Posterior cingulate gyrus (tissue), 11 donors: Measurements from ENCODE around the gene KRT86.
"Not testable (repeated sequence)": the region's sequence is repeated elsewhere in the genome, so short reads cannot be mapped to it uniquely, and the experiment has no call there.

ENCODE experiments used
- DNase-seq, 10 donors: peaks; one replicate each; pipeline versions ENCODE4 v3.0.0 to v3.0.0-alpha.2; 2020 to 2021; ENCODE audit warnings: mixed read lengths in 3 of 10
- intact Hi-C: fragments of 100-400 bp; cut with DNase I; formaldehyde crosslinking; loops from one replicate; pipeline ENCODE4 v1.15.1; 2023

The KRT86 gene

DNA sequence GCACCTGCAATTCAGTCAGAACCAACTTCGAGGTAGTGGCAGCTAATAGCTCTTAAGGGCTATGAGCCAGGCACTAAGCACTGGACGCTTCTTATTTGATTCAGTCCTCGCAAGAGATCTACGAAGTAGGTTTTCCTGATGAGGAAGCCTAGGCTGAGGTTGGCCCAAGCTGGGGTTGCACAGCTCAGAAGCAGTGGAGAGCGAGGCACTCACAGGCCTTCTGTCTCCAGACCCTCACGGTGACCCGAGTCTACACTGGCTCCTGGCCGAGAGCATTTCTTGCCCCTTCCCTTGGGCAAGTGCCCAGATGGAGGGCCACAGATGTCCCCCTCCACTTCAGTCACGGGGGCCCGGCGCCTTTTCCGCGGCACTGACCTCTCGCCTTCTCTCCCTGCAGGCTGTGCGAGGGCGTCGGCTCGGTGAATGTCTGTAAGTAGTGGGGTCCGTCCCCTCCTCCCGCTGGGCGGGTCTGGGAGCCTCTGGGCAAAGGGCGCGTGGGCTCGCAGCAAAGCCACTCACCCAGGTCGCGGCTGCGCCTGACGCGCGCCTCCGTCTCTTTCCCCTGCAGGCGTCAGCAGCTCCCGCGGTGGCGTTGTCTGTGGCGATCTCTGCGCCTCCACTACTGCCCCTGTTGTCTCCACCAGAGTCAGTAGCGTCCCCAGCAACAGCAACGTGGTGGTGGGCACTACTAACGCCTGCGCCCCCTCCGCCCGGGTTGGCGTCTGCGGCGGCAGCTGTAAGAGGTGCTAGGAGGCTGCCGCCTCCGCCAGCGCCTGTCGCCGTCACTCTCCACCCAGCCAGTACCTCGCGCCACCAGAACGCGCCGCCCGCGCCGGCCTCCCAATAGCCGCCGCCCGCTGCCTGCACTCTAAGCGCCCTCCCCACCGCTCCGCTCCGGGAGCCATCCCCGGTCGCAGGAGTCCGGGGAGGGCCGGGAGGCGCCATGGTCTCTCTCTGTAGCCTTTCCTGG lies 33.7 kb downstream of the KRT86 start:
- intact Hi-C loops = no loop called here

GRCh38 chr12:52308806-52309425 lies 34.5 kb downstream of the KRT86 start:
- intact Hi-C loops = no loop called here
- DNase-seq = peak in 2 of 10 donors; percentile 41 to 80

More for the DNA sequence above, 33.7 kb downstream of the KRT86 start:
- peak; percentile 53 to 96 (median 80) for DNase-seq

DNA sequence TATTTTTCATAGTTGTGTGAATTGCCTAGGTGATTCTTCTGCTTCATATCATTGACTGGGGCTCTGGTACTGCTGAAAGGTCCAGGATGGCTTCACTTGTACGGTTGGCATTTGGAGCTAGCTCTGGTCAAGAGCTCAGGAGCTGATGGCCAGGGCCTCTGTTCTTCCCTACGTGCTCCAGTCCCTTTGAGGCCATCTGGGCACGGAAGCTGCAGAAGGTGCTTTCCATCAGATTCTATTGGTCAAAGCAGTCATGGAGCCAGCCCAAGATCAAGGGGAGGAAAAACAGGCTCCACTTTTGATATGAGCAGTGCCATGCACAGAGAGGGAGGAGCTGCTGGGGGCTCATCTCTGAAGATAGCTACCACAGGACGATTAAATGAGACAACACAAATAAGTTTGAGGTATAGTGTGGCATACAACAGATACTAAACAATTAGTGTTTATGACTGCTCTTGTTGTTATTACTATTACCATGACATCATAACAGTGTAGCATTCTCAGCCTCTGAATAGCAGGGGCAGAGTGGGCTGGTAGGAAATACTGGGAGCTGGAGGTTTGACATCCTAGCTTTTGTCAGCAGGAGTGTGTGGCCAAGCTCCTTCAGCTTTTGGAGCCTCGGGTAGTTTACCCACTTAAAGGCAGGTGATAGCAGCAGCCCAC lies 36.3 kb downstream of the KRT86 start:
- no peak for DNase-seq
- intact Hi-C loops = no loop called here

GRCh38 chr12:52311285-52311648 lies 36.8 kb downstream of the KRT86 start:
- intact Hi-C loops = no loop called here
- DNase-seq = peak in 2 of 10 donors; percentile 37 to 91

- intact Hi-C loops = no loop called here
- DNase-seq = no peak
Observed at GRCh38 chr12:52312086-52312485, 37.6 kb downstream of the KRT86 start.

GRCh38 chr12:52313461-52313860 lies 39.0 kb downstream of the KRT86 start:
- intact Hi-C loops = no loop called here
- DNase-seq = no peak

DNA sequence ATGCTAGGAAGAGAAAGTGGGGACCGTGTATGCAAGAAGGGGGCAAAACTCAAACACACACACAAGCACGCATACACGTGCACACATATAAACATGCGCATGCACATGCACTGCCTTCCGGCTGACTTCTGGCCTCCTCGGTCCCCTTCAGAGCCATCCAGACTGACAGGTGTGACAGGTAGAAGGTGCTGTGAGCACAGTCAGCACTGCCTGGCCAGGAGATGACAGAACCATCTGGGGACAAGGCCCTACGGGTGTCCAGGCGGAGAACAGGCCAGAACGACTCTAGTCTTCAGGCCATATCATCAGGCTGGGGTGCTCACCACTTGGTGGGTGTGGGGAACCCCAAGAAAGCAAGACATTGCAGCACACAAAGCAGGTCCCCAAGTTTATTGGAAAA lies 39.5 kb downstream of the KRT86 start:
- no peak for DNase-seq
- intact Hi-C loops = no loop called here

DNA sequence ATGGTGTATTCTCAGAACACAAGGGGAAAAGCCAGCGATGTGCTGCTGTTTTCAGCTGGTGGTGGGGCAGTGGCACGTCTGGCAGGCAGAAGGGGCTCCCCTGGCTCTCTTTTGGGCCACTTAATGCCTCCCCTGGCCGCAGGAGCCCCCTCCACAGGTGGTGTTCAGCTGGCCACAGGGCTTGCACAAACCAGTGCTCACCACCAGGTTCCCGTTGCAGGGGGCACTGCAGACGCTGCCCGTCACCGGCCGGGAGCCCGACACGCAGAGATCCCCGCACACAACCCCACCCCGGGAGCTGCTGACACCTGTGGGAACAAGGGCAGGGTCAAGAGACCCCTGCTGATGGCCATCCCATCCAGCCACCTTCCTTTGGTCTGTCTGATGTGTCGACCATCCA lies 40.1 kb downstream of the KRT86 start:
- intact Hi-C loops = no loop called here
- DNase-seq = no peak

- DNase-seq, intact Hi-C loops: not testable (repeated sequence)
Observed at GRCh38 chr12:52315721-52316120, 41.3 kb downstream of the KRT86 start.

DNA sequence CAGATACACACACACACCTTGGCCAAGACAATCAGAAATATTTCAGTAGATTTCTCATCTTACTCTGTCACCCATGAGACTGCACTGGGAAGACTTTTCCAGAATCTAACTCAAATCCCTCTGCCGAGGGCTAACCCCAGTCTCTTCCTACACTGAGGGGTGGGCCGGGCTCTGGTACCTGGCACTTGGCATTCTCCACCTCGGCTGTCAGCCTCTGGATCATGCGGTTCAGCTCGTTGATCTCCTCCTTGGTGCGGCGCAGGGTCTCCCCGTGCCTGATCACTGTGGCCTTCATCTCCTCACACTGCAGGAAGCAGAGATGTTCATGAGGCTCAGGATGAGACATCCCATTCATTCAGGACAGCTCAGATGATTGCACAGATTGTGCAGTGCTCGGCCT lies 41.8 kb downstream of the KRT86 start:
- no peak for DNase-seq

GRCh38 chr12:52316701-52317100 lies 42.3 kb downstream of the KRT86 start:
- intact Hi-C loops = no loop called here
- DNase-seq = no peak

More for the DNA sequence above, 41.8 kb downstream of the KRT86 start:
- intact Hi-C loops = no loop called here

GRCh38 chr12:52317468-52318052 lies 43.1 kb downstream of the KRT86 start:
- intact Hi-C loops = no loop called here
- DNase-seq = no peak

- DNase-seq = no peak
- intact Hi-C loops = no loop called here
Observed at GRCh38 chr12:52318241-52318990, 44.0 kb downstream of the KRT86 start.

DNA sequence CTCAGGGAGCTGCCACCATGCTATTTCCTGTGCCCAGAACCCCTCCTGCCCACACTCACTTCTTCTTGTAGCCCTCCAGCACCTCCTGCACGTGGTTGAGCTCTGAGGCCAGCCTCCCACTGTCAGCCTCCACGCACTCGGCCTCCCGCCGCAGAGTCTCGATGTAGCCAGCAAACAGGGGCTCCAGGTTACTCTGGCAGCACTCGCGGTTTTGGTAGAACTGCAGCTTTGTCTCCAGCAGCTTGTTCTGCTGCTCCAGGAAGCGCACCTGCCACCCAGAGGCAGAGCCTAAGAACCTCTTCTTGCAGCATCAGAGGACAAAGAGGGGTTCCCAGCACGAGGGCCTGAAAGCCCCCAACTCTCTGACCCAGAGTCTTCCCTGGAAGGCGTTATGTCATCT lies 44.7 kb downstream of the KRT86 start:
- intact Hi-C loops = no loop called here
- no peak for DNase-seq

DNA sequence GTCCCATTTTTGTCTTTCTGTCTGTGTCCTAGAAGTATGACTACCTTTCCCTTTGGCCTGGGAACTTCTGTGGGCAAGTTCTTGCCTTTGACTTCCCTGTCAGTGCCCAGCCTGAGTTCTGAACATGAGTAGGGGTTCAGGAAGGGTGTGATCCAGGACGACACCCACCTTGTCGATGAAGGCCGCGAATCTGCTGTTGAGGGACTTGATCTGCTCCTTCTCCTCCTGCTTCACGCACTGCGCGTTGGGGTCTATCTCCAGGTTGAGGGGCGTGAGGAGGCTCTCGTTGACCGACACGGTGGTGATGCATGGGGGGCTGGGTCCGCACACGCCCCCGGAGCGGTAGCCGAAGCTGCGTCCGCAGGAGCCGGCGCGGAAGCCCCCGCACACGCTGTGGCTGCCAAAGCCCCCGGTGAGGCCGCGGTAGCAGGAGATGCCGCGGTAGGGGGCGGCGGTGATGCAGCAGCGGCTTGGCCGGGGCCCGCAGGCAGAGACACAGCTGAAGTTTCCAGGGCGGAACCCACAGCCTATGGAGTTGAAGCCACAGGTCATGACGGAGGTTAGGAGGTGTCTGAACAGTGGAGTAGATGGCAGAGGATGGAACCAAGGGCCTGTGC lies 46.4 kb downstream of the KRT86 start, which contains the start of gene KRT83:
TSS of gene KRT83 (minus strand) at position 615 of the 617 bp plus-strand sequence. CDS start at position 552, 63 bp downstream.
- intact Hi-C loops = no loop called here
- no peak for DNase-seq

- intact Hi-C loops = no loop called here
- DNase-seq = peak in 4 of 10 donors; percentile 20 to 61 (median 43)
Observed at GRCh38 chr12:52321418-52321817, 47.0 kb downstream of the KRT86 start.

GRCh38 chr12:52322069-52322468 lies 47.6 kb downstream of the KRT86 start:
- DNase-seq = no peak
- intact Hi-C loops = no loop called here

DNA sequence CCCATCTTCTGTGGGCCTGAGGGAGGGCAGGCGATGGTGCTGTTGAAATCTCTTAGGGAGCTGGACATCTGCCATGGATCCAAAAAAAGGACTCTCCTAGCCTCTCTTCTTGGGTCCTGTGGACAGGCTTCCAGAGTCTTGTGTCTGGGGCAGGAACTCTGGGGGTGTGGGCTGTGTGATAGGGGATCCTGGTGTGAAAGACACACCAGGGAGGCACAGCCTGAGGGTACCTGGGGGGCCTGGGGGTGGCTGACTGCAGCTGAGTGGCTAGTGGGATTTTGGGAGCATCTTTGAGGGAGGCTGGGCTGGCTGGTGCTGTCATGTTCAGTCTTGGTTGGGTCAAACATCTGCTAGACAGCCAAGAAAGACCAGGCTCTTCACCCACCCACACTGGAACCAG lies 48.6 kb downstream of the KRT86 start:
- no peak for DNase-seq
- intact Hi-C loops = no loop called here

- intact Hi-C loops = no loop called here
- DNase-seq = no peak
Observed at GRCh38 chr12:52323416-52324152, 49.1 kb downstream of the KRT86 start.
